ENCODE data around the gene CFAP92. TPM values are rescaled to one million over a fixed set of nuclear protein-coding genes. Genes with fewer than 3 reads are reported as not detected.

Gene CFAP92
- total RNA-seq, 1 experiment from 2014 or later = not detected

GRCh38 chr3:128988286-128988685, 5.6 kb downstream of the CFAP92 start:
- DNase-seq (ENCODE audit: low read depth) = no peak

DNA sequence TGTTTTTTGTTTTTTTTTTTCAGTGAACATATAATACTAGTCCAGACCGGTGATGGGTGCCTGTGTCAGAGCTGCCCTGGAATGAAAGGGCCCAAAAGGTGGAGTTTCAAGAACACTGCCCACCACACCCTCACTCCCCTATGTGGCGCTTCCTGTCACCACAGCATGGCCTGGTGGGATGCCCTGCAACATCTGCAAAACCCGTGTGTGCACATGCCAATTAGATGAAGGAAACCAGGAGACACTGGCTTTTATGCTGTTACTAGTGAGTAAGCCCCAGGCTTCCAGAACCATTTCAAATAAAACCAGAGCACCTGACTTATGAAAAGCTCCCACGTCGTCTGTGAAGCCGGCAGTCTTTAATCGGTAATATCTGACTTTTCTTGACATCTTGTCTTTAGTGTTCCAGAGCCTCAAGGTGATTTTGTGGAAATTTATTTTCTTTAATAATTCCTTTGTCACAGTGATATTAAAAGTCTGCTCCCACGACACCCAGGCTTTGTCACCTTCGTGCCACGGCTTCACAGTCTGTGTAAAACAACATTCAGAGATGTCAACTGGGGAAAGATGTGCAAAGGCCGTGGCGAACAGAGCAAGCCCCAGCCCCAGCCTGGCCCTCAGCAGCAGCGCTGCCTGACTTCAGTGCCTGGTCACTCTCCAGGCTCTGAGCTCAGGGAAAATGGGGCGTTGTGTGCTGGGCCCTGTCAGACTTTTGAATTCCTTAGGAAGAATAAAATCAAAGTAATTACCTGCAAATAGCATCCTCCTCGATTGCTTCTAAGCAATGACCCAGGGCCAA, 6.4 kb downstream of the CFAP92 start:
- DNase-seq (ENCODE audit: low read depth) = no peak

DNA sequence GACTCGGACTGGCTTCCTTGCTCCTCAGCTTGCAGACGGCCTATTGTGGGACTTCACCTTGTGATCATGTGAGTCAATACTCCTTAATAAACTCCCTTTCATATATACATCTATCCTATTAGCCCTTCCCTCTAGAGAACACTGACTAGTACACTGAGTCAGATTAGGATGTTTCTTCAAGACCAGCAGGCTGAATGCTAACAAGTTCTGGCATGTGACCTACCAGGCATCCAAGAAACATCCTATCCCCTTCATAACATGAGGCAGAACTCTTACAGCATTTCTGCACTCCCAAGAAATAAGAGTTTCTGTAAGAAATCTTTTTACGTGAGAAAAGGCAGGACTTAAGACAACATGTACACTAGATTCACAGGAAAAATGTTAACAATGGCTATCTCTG, 9.3 kb downstream of the CFAP92 start:
- no peak for DNase-seq (ENCODE audit: low read depth)

- no peak for DNase-seq (ENCODE audit: low read depth)
Observed at GRCh38 chr3:128983293-128984069, 10.4 kb downstream of the CFAP92 start.

GRCh38 chr3:128975276-128975675, 18.6 kb downstream of the CFAP92 start:
- DNase-seq (ENCODE audit: low read depth) = no peak

GRCh38 chr3:128973988-128974564, 19.8 kb downstream of the CFAP92 start:
- DNase-seq (ENCODE audit: low read depth) = no peak

- no peak for DNase-seq (ENCODE audit: low read depth)
Observed at GRCh38 chr3:128971421-128972100, 22.3 kb downstream of the CFAP92 start.

DNA sequence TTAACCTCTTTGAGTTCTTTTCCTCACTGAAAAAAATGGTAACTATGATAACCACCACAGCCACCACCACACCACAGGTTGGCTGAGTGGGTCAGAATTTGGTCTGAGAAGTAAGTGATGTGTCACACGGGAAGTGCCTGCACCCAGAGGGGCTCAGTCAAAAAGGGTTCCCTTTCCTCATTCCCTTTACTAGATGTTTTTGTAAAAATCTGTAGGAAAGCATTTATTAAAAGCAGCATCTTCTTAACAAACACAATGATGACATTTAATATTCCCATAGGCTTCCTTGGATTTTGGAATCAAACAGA, 23.2 kb downstream of the CFAP92 start:
- DNase-seq (ENCODE audit: low read depth) = peak; percentile 33

DNA sequence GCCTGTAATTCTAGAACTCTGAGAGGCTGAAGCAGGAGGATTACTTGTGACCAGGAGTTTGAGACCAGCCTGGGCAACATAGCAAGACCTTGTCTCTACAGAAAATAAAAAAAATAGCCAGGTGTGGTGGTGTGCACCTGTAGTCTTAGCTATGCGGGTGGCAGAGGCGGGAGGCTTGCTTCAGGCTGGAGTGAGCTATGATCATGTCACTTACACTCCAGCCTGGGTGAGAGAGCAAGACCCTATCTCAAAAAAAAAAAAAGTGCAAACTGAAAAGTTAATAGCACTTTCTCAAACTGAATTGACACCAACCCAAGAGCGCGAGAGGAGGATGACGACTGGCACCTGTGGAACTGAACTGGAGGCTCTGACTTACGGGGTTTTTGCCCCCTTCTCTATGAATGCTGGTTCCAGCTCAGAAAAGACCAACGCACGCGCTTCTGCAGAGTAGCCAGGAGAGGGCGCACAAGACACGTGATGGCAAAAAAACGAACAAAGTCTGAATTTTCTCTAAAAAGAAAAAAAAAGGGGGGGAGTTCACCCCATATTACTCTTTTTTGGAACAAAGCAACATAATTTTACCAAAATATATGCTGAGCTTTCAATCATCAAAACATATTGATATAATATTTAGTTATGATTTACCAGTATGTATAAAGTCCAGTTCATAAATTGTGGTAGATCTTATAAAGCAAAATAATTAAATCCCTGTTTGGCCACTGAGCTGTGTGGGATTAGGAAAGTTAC, 23.7 kb downstream of the CFAP92 start:
- peak; percentile 55 for DNase-seq (ENCODE audit: low read depth)

- no peak for DNase-seq (ENCODE audit: low read depth)
Observed at GRCh38 chr3:128967748-128968355, 26.0 kb downstream of the CFAP92 start.

DNA sequence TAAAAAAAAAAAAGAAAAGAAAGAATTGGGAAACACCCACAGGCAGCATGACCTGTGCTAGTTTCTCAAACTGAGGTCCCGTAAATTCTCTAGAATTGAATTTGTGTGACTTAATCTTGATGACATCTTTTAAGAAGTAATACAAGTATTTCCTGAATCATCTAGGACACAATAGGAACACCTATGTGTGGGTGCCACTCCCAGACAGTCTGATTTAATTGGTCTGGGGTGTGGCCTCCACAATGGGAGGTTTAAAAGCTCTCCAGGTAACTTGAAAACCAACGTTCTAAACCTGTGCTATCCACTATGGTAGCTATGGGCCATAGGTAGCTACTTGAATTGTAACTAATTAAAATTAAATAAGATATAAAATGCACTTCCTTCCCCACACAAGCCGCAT, 28.1 kb downstream of the CFAP92 start:
- no peak for DNase-seq (ENCODE audit: low read depth)

DNA sequence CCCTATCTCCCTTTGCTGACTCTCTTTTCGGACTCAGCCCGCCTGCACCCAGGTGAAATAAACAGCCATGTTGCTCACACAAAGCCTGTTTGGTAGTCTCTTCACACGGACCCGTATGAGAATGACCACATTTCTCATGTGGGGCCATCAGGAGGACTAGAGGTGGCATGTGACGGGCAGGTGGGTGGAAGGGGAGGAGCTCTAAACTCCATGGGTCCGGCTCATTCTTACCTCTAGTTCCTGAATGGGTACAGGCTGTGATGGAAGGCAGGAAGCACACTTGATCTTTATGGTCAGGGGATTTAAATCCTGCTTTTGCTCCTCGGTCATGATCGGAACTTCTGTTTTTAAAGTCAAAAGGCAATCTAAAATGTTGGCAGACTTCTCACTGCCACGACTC, 28.6 kb downstream of the CFAP92 start:
- DNase-seq (ENCODE audit: low read depth) = no peak

GRCh38 chr3:128956440-128956839, 37.4 kb downstream of the CFAP92 start:
- DNase-seq (ENCODE audit: low read depth) = no peak

DNA sequence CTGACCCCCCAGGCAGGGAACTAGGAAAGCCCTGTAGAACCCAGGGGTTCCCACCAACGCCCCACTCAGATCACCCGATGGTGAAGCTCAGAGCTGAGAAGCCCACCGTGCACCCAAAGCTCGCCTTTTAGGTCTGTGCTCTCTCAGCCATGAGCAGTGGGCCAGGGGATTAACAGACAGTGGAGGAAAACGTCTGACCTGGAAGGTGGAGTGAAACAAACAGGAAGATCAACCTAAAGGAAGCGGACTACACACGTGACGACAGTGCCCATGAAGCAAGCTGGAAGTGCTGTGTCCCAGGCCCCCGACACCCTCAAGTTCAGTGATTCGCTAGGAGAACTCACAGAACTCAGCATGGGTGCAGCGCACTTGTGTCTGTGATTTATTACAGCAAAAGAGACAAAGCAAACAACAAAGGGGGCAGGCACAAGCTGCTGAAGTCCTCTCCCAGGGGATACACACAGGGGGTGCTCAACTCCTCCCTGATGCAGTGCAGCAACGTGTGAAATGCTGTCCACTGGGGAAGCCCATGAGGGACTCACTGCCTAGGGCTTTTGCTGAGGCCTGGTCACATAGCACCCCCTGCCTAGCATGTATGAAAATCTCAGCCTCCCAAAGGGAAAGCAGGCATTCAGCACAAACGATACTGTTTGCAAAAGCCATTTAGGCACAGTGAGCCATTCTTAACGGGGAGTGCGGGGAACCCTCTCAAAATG, 43.5 kb downstream of the CFAP92 start:
- peak; percentile 40 for DNase-seq (ENCODE audit: low read depth)

DNA sequence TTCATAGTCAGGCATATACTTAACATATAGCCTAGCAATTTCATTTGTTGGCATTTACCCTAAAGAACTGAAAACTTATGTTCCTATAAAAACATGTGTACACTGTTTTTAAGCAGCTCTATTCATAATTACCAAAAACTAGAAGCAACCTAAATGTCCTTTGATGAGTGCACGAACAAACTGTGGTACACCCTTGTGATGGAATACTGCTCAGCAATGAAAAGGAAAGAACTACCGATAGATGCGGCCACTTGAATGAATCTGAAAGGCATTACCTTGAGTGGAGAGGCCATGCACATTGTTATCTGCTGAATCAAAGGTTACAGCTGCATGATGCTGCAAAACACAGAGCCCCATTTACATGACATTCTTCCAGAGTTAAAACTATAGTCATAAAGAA, 44.7 kb downstream of the CFAP92 start:
- no peak for DNase-seq (ENCODE audit: low read depth)

DNA sequence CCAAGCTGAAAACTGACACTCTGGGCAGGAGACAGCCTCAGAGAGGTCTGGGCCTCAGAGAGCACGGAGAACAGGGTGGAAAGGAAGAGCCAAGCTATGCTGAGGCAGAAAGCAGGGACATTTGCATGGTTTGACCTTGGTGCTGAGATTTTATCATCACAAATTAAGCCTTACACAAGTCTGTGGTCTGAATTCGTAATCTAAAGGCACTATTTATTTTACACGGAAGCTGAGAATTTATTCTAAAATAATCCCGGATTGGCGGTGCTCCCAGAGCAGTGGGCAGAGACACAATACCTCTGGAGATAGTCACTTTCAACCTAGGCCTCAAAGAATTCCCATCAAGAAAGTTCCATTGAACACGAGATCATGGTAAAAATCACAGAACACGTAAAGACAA, 47.5 kb downstream of the CFAP92 start:
- DNase-seq (ENCODE audit: low read depth) = peak; percentile 36

GRCh38 chr3:128945878-128946175, 48.0 kb downstream of the CFAP92 start:
- no peak for DNase-seq (ENCODE audit: low read depth)

DNA sequence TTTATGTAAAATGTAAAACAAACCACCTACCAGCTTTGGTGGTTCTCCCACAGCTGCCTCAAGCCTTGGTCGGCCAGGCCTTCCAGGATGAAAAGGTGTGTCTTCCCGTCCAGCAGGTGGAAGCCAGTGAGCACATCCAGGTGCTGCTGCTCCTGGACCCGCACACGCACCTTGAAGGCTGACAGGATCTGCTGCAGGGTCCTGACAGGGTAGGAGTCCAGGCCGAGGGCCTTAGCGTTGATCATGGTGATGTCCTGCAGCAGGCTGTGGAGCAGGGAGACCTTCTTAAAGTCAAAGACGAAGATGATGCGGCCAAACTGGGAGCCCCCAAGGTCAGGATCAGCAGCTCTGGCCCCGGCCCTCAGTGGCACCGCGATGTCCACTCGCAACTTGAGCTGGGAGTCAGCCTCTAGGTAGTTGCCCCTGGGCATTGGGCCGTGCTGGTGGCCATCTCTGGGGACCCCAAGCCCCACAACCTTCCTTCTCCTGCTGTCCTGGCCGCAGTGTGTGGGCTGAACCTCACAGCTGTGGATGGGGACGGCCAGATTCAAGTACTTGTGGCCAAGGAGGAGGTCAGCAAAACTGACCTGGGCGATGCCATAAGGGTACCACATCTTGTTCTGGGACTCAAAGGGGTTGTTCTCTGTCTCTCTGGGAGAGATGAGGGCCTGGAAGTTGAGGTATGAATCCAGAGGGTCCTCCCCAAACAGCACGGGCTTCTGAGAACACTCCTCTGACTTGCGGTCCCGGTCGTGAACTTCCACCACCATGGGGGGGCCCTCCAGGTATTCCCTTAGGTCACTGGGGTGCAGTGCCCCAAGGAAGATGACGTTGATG, 48.6 kb downstream of the CFAP92 start:
- DNase-seq (ENCODE audit: low read depth) = no peak

DNA sequence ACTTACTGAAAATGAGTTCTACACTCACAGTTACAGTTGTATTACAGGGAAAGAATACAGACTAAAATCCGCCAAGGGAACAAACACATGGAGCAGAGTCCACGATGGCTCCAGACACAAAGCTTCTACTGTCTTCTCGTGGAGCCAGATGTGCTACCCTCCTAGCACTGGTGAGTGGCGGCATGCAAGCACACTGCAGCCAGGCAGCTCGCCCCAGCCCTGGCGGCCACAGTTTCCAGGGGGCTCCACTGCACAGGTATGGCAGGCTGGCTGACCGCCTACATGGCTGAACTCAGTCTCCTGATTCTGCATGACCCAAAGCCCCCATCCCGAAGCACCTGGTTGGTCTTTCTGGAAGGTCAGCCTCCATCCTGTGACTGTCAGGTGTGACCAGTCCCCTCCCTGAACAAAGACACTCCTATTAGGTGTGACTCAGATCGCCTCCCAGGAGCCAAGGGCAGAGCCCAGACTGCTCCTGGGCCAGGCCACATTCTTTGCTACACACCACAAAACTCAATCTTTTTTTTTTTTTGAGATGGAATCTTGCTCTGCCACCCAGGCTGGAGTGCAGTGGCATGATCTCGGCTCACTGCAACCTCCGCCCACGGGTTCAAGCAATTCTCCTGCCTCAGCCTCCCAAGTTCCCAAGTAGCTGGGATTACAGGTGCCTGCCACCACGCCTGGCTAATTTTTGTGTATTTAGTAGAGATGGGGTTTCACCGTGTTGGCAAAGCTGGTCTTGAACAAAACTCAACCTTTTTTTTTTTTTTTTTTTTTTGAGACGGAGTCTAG, 51.5 kb downstream of the CFAP92 start:
- DNase-seq (ENCODE audit: low read depth) = peak; percentile 53

Data from HT1080 (cell line).